Kidney glomerular epithelial cell (primary cell): Measurements from ENCODE around the gene AHDC1.

ENCODE experiments used
- DNase-seq: peaks from one replicate; lab custom pipeline; 2025; lab: John Stamatoyannopoulos, UW

The AHDC1 gene

DNA sequence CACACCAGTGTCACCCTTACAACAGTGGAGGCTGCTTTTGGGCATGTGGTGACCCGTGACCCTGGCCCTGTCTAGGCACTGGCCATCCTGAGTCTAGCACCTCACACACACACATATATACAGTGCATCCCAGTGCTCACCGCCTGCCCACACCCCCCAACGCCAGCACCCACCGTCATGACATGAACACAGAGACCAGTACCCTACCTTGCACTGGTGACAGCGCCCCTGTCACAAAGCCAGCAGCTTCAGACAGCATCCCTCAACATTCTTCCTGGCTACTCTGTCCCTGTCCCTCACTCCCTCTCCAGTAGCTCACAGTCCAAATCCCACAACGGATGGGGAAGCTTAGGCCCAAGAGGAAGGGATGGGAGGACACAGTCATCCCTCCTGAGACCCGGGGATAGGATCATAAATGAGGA, 27.1 kb downstream of the AHDC1 start:
- DNase-seq: no peak

DNA sequence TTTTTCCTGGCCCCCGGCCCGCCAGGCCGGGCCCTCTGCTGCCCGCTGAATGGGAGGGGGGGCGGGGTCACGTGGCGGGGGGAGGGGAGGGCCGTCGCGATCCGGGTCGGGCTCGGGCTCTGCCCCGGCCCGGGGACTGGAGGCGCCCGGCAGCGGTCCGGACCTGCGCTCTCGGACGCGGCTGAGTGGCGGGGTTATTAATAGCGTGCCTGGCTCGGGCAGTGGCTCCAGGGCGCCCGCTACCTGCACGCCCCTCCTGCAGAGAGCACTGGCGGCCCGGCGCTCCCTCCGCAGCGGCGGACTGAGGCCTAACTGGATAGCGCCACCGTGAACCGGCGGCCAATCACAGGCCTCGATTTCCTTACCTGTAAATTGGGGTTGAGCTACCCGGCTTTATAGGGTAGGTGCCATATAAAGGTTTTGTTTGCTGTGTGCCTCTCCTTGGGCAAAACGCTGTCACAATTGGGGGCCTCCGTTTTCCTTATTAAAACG, 28.1 kb downstream of the AHDC1 start:
- DNase-seq: no peak

DNA sequence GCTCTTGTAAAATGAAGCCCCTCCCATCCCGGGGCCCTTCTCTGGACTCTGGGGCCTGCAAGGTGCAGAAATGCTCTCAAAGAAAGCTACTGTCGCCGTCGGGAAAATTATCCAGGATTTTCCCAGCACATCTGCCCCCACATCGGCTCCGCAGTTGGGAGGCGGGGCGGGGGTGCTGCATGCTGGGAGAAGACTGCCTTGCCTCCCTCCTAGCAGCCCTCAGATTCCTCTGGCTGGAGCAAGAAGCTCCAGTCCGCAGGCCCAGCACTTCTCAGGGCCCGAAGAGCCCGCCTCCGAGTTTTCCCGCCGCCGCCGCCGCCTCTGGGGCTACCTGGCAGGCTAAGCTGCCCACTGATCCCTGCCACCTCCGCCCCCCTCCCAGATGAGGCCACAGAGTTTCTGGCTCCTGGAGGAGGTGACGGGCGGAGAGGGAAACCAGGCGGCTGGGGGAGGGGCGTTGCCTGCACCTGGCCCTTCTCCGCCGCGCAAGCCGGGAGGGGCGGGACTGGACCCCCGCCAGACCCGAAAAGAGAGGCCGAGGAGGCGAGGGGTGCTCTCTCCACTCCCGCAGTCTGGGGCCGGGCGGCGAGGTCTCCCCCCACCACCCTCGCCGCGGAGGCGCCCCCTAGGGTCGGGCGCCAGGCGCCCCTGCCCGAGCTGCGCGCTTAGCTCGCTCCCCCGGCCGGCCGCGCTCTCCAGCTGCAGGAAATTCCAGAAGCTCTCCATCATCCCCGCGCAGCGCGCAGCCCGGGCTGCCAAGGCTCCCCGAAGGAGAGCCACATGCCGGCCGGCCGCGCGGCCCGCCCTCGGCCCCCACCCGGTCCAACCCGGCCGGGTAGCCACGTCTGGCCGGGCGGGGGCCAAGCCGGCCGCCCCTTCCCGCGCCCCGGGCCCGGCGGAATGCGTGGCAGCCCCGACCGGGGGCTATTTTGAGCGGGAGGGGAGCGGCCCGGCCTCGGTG, 28.8 kb downstream of the AHDC1 start:
- no peak for DNase-seq

DNA sequence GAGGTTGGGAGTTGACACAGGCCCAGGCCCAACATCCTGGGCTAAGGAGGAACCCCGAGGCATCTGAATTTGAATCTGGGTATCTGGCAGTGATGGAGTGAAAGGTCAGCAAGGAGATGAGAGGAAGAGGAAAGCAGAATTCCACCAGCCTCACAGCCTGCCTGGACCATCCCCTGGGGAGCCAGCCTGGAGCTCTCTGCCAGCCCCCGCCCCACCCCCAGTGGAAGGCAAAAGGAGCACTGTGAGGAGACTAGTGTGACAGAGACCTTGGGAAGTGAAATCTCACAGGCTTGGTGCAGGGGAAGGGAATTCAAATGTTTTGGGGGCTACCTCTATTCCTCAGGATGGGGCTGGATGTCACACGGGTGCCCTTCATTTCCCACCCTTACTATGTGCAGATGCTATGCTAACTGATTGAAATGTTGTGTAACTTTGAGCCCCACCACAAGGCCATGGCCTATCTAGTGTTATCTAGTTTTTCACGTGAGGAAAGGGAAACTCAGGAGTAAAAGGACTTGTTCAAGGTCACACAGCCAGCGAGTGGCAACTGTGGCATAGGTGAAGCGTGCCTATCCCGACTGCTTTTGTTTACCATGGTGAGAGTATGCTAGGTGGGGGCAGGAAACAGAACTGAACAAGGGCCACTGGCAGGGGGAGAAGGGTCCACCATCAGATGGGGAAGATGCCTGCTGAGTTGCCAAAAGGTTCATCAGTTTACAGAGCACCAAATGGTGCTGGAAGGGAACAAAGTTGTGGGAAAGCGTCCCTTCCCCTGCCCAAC, 29.8 kb downstream of the AHDC1 start:
- no peak for DNase-seq

DNA sequence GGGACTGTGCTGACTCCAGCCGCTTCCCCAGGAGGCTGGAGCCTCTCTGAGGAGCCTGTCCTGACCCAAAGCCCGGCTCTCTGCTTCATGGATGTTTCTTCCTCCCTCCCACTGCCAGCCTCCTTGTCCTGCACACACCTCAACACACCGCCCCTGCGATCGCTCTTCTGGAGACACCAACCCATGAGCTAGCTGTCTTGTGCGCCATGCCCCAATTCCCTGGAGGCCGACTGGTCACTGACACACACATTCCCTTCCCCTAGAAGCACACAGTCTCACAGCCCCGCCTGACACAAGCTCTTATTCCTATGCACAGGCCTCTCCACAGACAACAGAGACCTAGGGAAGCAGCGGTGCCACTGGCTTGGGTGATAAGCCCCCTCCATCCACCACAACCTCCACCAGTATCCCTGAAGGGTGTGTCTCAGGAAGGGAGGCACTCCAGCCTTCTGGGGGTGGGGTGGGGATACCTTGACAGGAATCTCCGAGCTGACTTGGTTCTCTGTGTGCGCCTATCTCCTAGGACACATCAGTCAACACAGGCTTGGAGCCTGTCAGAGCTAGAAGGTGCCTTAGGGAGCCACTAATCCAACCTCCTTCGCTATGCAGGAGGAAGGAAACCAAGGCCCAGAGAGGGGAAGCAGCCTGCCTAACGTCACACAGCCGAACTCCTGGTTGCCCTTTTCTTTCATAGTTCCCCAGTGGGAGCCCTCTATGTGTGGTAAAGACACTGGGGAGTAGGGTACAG, 31.1 kb downstream of the AHDC1 start:
- peak; percentile 39 for DNase-seq

DNA sequence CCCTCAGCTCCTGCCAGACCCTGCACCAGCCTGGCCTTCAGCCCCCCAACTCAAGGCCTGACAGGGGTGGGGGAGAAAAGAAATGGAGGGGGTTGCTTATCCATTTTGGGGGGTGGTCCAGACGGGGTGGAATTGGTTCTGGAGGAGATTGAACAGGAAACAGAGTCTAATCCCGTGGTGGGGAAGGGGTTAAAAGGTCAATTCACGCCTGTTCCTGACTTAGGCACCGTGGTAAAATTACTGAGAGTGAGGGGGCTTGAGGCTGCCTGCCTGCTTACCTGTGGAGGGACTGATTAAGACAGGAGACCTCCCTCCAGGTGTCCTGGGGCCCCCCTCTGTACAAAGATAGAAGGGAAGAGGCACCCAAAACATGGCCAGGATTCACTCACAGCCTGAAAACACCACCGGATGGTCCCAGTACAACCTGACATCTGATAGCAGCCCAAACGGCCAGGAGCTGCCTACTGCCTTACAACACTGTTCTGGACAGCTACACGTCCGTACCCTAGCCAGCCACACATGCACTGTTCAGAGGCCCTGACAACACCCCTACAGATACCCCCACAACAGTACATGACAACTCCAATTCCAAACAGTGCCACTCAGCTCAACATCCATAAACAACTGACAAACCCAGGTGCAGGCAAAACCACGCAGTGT, 31.8 kb downstream of the AHDC1 start:
- DNase-seq: no peak

DNA sequence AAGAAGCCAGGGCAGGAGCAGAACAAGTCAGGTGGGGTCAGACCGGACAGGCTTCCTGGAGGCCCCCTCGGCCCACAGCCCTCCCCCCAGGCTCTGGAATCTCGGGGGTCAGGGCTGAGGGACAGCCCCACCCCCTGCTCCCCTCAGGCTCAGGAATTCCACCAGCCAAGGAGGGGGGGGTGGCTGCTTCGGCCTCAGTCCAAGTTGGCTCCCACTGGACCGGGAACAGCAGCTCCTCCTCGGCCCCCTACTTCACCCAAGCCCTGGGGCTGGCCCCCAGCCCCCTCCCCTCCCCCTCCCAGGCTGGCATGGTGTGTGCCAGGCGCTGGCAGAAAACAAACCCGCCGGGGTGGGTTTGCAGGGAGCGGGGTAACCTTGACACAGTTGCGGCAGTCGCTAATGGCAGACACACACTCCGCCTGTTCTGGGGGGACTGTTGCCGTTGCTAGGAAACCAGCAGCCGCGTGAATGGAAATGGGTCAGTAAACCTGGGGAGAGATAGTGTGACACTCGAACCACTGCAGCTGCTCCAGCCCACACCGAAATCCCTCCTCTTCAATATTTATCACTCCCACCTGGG, 32.4 kb downstream of the AHDC1 start:
- no peak for DNase-seq

DNA sequence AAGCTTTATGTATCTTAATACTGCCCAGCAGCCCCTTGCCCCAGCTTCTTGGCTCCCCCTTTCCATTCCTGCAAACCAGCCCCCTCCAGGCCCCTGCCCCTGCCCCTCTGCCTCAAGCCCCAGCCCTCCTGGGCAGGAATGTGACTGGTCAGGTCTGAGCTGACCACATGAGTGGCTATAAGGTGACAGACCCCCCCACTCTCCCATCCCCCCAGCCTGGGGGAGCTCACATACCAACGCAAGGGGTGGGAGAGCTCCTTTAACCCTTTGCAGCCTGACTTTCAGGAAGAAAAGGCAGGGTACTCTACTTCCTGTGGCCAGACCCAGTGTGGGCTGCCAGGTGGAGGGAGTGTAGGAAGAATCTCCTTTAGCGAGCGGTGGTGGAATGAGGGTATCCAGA, 33.2 kb downstream of the AHDC1 start:
- no peak for DNase-seq

DNA sequence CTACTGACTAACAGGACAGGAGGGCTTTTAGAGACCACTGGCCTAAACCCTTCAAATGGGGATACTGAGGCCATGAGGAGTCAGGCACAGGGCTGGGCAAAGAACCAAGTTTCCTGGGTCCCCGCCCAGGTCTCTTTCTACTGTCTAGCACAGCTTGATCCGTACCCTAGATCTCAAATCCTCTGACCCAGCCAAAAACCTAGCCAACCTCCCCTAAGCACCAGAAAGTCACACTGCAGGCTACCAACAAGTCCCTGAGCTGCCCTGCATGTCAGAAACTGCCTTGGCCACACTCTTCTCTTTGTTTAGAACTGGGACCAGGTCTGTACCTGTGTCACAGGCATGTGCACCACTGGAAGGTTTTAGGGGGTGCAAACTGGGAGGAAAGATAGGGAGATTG, 33.6 kb downstream of the AHDC1 start:
- DNase-seq: no peak

DNA sequence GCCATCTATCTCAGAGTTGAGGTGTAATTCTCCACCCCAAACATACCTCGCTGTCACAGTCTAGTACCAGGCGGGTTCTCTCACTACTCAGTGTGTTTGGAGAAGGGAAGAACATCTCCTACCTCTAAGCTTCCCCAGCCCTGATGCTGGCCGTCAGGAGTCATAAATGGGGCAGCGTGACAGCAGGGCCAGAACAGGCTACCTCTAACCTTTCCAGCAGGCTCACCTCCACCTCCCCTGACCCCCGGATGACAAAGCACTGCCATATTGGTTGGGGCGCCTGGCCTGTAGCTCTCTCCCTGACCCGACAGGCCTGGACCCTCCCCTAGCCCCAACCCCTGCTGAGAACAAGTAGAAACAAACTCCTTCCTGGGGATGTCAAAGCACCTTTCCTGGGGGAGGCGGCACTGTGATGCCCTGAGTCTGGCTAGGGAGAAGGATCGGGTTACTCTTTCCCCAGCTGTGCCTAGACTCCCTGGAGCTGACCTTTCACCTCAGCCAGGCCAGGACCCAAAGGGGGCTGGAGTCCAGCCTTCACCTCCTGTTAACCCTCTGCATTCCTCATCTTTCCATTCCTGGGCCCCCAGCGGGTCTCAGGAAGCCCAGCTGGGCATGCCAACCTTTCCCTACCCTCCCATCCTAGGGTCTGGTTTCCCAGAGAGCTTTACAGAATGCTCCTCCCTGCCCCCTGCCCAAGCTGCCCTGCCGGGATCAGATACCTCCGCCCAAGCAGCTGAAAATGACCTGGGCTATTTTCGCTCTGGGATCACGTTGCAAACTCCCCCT, 34.2 kb downstream of the AHDC1 start:
- DNase-seq: no peak

DNA sequence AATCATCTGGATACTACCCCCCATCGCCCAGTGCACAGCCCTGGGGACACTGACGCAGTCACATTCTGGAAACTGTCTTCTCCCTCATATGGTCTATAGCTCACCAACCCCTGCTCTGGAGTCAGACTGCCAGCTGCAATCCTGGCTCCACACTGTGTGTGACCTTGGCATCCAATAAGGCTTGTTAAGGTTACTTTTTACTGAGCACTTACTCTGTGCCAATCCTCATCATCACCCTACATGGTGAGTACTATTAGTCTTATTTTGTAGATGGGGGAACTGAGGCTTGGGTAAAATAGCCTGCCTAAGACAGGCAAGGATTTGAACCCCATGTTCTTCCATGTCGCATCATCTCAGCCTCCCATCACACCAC, 34.9 kb downstream of the AHDC1 start:
- DNase-seq: no peak

DNA sequence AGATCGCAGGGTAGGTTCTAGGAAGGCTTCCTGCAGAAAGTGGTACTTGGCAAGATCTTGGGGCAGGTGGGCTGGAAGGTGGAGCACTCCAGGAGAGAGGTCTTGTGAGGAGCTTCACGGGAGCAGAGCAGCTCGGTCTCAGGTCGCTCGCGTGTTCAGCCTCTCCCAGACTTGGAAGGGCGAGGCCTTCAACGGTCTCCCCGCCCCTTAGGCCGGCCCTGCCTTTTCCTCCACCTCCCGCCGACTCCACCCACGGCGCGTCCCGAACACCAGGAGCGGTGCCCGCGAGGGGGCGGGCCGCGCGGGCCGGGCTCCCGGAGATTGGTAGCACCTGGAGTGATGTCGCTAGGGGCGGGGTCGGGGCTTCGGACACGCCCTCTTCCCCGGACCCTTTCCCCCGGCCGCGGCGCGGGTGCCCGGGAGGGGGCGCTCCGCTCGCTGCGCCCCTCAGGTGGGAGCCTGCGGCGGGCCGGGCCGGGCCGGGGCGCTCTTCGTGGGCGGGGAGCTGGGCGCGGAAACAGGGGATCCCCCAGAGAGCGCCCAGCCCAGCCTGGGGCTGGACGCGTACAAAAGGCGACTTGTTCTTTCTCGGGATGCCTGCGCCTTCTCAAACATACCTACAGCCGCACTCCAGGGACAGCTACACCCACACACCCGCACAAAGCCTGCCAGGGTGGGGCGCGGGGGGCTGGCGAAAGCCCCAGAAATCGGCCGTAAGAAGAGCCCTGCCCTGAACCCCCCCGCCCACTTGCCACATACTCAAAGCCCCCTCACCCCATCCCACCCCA, 35.5 kb downstream of the AHDC1 start:
- peak; percentile 92 for DNase-seq

DNA sequence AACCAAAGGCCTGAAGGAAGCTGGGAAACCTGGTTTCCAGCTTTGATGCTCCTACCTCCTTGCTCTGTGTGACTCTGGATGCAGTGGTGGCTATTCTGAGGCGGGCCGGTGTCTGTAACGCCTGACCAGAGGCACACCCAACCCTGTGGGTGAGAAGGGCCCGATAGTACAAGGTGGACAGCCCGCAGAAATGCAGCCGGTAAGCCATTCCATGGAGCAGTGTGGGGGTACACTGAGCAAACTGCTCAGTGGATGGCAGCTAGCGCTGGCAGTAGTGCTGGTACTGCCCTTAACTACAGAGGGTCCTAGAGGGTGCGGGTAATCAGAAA, 36.0 kb downstream of the AHDC1 start:
- no peak for DNase-seq

DNA sequence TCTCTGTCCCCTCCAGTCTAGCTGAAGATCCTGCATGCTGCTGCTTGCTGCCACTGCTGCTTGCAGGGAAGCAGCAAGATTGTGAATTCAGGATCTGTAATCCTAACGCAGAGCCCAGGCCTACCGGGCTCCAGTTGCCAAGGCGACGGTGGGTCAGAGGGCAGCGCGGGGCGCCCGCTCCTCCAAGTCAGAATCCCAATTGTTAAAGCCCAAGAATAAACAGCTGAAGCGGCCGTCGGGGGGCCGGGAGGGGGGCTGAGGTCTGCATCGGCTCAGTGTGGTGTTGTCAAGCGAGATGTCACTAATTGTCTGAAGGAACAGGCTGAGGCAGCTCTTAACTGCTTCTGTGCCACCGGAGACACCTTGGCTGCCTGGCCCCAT, 36.8 kb downstream of the AHDC1 start:
- DNase-seq: no peak

DNA sequence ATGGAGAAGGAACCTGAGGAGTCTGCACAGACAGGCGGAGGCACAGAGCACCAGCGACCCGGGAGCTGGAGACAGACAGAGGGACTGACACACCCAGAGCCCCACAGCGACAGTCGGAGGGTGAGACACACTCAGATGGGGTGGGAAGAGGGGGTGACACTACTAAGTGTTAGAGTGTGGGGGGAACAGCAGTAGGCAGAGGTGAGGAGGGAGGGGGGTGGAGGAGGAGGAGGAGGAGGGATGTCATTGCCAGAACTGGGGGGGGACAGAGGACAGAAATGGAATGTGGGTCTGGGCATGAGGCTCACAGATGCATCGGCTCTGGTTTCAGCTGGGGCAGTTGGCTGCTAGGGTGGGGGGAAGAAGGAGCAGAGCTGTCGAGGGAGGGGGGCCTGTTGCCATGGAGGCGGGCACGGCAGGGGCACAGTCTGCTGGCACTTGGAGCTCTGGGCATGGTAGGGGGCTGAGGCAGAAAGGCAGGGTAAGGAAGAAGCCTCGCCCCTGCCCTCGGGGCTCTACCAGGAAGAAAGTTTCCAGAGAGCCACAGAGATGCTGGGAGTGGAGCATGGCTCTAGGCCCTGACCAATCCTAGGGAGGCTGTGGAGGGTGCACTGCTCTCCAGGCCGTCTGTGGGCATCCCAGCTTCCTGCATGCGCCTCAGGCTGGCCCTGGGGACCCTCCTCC, 37.3 kb downstream of the AHDC1 start:
- DNase-seq: no peak

DNA sequence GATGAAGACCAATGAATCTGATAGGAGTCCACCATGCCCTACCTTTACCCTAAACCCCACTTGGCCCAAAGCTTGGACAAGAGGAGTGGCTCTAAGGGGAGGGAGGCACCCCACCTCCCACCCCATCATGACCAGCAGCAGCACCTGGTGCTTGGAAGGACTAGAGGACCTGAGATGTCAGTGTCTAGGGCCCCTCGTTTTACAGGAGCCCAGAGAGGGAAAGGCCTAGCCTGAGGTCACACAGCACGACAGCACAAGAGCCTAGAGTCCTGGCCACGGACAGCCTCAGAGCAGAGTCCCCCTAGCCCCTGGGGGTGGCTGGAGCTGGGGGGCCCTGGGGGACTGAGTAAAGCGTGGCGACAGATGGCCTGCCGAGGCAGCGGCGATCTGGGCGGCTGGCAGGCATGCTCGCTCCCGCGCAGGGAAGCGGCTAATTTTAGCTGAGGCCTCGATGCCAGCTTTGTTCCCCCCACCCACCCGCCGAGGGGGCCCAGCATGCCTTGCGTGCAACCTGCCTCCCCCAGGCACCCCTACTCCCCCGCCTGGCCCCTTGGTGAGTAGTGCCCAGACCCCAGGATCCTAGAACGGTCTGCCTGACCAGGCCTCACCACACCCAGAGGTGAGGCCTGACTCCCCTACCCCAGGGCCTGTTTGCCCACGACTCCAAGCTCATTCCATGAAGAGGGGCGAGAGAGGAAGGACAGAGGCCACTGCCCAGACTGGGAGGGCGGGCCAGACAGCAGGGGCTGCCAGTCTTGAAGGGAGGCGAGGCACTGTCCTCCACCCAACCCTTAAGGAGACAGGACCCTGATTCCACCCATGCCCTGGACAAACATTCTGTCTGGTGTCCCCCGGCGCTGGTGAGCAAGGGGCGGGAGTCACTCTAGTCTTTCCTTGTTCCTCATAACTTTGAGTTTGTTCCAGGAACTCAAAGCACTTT, 39.0 kb downstream of the AHDC1 start:
- DNase-seq: no peak

DNA sequence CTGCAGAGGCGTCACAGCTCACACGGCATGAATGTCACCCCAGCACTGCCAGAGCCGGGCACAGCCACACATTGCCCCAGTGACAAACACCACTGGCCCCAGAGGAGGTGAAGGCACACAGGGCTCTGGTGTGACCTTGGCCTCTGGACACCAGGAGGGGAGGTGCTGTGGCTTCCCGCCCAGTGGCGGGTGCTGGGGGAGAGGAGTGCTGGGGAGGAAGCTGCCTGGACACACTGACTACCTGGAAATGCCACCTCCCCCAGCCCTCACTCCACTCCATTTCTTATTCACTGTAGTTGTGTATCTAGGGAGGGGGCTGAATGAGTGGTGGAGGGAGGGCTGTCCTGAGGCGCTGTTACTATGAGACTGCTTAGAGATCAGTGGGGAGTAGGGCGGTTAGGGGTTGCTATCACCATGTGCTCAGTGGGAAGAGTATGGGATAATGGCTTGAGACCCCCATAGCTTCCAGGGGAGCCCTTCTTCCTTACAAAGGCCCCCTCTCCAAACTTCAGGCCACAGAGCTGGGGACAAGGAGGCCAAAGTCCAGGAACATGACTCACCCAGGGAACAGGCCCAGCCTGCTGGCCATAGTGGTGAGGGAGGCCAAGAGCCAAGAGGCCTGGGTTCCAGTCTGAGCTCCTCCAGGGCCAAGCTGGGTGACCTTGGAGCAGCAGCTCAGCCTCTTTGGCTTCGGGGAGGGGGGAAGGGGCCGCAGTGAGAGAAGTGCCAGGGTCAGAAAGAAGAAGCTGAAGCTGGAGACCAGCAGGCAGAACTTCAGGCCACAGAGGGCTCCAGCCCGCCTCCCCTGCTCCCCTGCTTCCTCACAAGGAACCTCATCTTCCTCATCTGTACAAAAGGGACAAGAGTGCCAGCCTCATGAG, 40.1 kb downstream of the AHDC1 start:
- peak; percentile 31 for DNase-seq

DNA sequence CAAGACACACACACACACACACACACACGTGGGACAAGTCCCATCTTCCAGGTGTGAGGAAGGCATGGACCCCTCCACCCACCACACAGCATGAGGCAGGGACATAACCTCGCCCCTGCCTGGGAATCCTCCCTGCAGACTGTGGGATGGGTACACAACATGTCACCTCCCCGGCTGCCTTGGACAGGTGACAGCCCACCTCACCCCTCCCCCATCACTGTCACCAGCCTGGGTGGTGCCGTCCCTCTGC, 40.7 kb downstream of the AHDC1 start:
- no peak for DNase-seq
